Large intestine (tissue), 12 donors: ENCODE measurements around the gene SAMD4A. TPM values are rescaled to one million over a fixed set of nuclear protein-coding genes. Genes with fewer than 3 reads are reported as not detected.

ENCODE experiments used
- DNase-seq, 2 donors: peaks; one replicate each; pipeline versions ENCODE4 v3.0.0 to v3.0.0-alpha.2; 2013
- H3K27ac ChIP-seq: one replicate; pipeline ENCODE4 v1.5.1; 2013; ENCODE audit warnings: low read length
- H3K27me3 ChIP-seq: 2 replicates; pipeline ENCODE4 v1.6.1; 2013; ENCODE audit warnings: low read length; ENCODE audit not compliant: control insufficient read depth, insufficient read depth
- H3K36me3 ChIP-seq: 2 replicates; pipeline ENCODE4 v1.6.1; 2013; ENCODE audit warnings: low read length; ENCODE audit not compliant: control insufficient read depth, insufficient read depth
- H3K4me1 ChIP-seq: one replicate; pipeline ENCODE4 v1.6.1; 2013; ENCODE audit warnings: low read length; ENCODE audit not compliant: control insufficient read depth, insufficient read depth
- H3K4me3 ChIP-seq: one replicate; pipeline ENCODE4 v1.5.1; 2013; ENCODE audit warnings: low read length
- H3K9me3 ChIP-seq: one replicate; pipeline ENCODE4 v1.6.1; 2013; ENCODE audit warnings: mild to moderate bottlenecking, low read depth, low read length, moderate library complexity; ENCODE audit not compliant: control insufficient read depth
- WGBS: methylation state at CpG from one replicate; pipeline ENCODE4 v1.1.5; 2013; ENCODE audit warnings: low lambda C conversion rate; ENCODE audit not compliant: insufficient coverage; 5-methylcytosine and 5-hydroxymethylcytosine counted together
- long read RNA-seq, 11 donors: transcript quantifications; one replicate each; lab custom pipeline, GENCODE V29; 2026
- polyA plus RNA-seq: library from polyadenylated mRNA; unstranded; fragments of 120-200 nt; gene quantifications from one replicate; pipeline ENCODE4 v1.2.1, GENCODE V29; 2013

The SAMD4A gene, protein sequence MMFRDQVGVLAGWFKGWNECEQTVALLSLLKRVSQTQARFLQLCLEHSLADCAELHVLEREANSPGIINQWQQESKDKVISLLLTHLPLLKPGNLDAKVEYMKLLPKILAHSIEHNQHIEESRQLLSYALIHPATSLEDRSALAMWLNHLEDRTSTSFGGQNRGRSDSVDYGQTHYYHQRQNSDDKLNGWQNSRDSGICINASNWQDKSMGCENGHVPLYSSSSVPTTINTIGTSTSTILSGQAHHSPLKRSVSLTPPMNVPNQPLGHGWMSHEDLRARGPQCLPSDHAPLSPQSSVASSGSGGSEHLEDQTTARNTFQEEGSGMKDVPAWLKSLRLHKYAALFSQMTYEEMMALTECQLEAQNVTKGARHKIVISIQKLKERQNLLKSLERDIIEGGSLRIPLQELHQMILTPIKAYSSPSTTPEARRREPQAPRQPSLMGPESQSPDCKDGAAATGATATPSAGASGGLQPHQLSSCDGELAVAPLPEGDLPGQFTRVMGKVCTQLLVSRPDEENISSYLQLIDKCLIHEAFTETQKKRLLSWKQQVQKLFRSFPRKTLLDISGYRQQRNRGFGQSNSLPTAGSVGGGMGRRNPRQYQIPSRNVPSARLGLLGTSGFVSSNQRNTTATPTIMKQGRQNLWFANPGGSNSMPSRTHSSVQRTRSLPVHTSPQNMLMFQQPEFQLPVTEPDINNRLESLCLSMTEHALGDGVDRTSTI
- polyA plus RNA-seq, result 17.7 TPM
- long read RNA-seq, donor 1, full-length matches to known transcripts, result 1 of 1 reads
- long read RNA-seq, donor 1, partial matches to known transcripts, result 0 of 1 reads
- long read RNA-seq, donor 1, other reads (novel, unspliced or antisense), result 0 of 1 reads
- long read RNA-seq, donor 2, full-length matches to known transcripts, result 1 of 1 reads
- long read RNA-seq, donor 2, partial matches to known transcripts, result 0 of 1 reads
- long read RNA-seq, donor 2, other reads (novel, unspliced or antisense), result 0 of 1 reads
- long read RNA-seq, donor 3, result 0 reads
- long read RNA-seq, donor 4, result 0 reads
- long read RNA-seq, donor 5, result 0 reads
- long read RNA-seq, donor 6, partial matches to known transcripts, result 0 of 1 reads
- long read RNA-seq, donor 6, other reads (novel, unspliced or antisense), result 0 of 1 reads
- long read RNA-seq, donor 7, result 0 reads
- long read RNA-seq, donor 8, result 0 reads
- long read RNA-seq, donor 9, result 0 reads
- long read RNA-seq, donor 10, partial matches to known transcripts, result 0 of 2 reads
- long read RNA-seq, donor 10, other reads (novel, unspliced or antisense), result 0 of 2 reads
- long read RNA-seq, donor 11, result 0 reads

GRCh38 chr14:54566410-54567223, at the start of gene SAMD4A:
TSS of gene SAMD4A (plus strand) at chr14:54567128. CDS start at chr14:54567917, 789 bp downstream.
- DNase-seq, result peak; percentile 66 to 85
- H3K27ac ChIP-seq, result peak within 1 kb of the TSS; percentile 100
- no peaks in the 10 kb centered on the region for H3K9me3 ChIP-seq
- no peaks in the 10 kb centered on the region for H3K36me3 ChIP-seq
- H3K27me3 ChIP-seq, result no peaks in the 10 kb centered on the region
- WGBS, result no CpG with 5 or more reads among the region's 91 CpGs
- peak within 1 kb of the TSS; percentile 90 for H3K4me3 ChIP-seq
- H3K4me1 ChIP-seq, result no peaks in the 10 kb centered on the region

- no peaks in the 10 kb centered on the region for H3K27me3 ChIP-seq
- WGBS, result 100% methylated on average over 2 of the region's 4 CpGs
- no peaks in the 10 kb centered on the region for H3K4me1 ChIP-seq
- H3K36me3 ChIP-seq, result peaks cover 17% of the 10 kb centered on the region
- no peaks in the 10 kb centered on the region for H3K9me3 ChIP-seq
- DNase-seq, result no peak
- H3K27ac ChIP-seq, result no peak overlapping the region
- H3K4me3 ChIP-seq, result no peak overlapping the region
Measured at GRCh38 chr14:54524410-54524809, 42.5 kb upstream of the SAMD4A start.

GRCh38 chr14:54528973-54529372, 38.0 kb upstream of the SAMD4A start:
- H3K4me3 ChIP-seq, result no peak overlapping the region
- H3K4me1 ChIP-seq, result no peaks in the 10 kb centered on the region
- WGBS, result no CpG with 5 or more reads among the region's 2 CpGs
- peaks cover 13% of the 10 kb centered on the region for H3K36me3 ChIP-seq
- DNase-seq, result no peak
- H3K9me3 ChIP-seq, result no peaks in the 10 kb centered on the region
- no peak overlapping the region for H3K27ac ChIP-seq
- H3K27me3 ChIP-seq, result no peaks in the 10 kb centered on the region

GRCh38 chr14:54529811-54530210, 37.1 kb upstream of the SAMD4A start:
- WGBS, result 17% methylated on average over 1 of the region's 1 CpG
- DNase-seq, result peak in 1 of 2 donors; percentile 36
- no peaks in the 10 kb centered on the region for H3K9me3 ChIP-seq
- peaks cover 9% of the 10 kb centered on the region for H3K36me3 ChIP-seq
- no peaks in the 10 kb centered on the region for H3K4me1 ChIP-seq
- no peak overlapping the region for H3K27ac ChIP-seq
- no peaks in the 10 kb centered on the region for H3K27me3 ChIP-seq
- H3K4me3 ChIP-seq, result no peak overlapping the region

DNA sequence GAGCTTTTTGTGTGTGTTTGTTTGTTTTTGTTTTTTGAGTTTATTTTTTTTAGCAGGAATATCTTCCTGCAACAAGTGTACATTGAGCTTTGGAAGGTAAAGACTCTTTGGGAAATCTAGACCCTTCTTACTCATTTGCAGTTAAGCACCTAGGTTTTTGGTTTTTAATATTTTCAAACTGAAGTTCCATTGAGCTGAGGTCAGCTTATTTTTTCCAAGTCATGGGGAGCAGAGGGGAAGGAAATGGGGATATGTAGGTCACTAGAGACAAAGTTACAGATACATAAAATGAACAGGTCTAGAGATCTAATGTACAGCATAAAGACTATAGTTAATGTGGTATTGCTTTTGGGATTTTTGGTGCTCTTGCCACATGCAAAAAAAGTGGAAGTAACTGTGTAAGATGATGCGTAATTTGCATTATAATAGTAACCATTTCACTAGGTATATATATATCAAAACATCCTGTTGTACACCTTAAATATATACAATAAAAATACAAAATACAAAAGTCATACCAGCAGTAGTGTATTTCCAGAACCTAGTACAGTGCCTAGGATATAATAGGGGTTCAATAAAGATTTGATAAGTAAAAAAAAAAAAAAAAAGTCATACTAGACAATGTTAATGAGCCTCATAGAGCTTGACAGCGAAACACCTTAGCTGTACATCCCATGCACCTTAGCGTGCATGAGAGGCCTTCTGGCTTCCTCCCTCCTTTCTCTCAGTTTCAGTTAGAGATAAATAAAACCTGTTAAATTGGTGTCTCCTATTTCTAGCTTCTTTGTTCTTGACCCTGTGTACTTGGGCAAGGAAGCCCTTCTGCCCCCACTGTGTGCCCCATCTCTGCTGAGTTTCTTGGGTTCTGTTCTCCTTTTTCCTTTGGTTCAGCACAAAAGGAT, 34.6 kb upstream of the SAMD4A start:
- Histone ChIP-seq H3K4me1 (peaks cover 10% of the 10 kb centered on the region), H3K9me3 (no peaks in the 10 kb centered on the region), H3K36me3 (peaks cover 5% of the 10 kb centered on the region), H3K27ac (no peak overlapping the region), H3K4me3 (no peak overlapping the region), H3K27me3 (no peaks in the 10 kb centered on the region)
- WGBS, result 100% methylated on average over 1 of the region's 3 CpGs
- peak in 1 of 2 donors; percentile 26 for DNase-seq

DNA sequence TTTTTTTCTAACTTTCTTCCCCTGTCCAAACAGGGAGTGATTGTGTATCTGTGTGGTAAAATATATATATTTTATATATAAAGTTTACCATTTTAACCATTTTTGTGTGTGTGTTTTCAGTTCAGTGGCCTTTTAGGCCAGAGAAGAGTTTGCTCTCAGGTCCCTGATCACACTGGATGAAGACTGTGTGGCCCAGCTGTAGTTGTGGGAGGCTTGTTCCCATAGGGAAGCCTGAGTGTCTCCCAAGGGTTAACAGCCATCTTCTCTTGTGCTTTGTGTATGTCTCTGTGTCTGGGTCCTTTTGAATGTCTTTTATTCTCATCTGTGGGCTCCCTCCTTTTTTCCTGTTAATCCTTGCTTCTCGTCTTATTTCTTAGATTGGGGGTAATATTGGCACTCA, 33.8 kb upstream of the SAMD4A start:
- 86% methylated on average over 1 of the region's 1 CpG for WGBS
- peaks cover 13% of the 10 kb centered on the region for H3K4me1 ChIP-seq
- no peaks in the 10 kb centered on the region for H3K9me3 ChIP-seq
- H3K27ac ChIP-seq, result no peak overlapping the region
- H3K4me3 ChIP-seq, result no peak overlapping the region
- peaks cover 5% of the 10 kb centered on the region for H3K36me3 ChIP-seq
- no peak for DNase-seq
- no peaks in the 10 kb centered on the region for H3K27me3 ChIP-seq

GRCh38 chr14:54535126-54535525, 31.8 kb upstream of the SAMD4A start:
- Histone ChIP-seq H3K27me3 (no peaks in the 10 kb centered on the region), H3K4me1 (peaks cover 16% of the 10 kb centered on the region), H3K27ac (no peak overlapping the region), H3K36me3 (peaks cover 3% of the 10 kb centered on the region), H3K9me3 (no peaks in the 10 kb centered on the region), H3K4me3 (no peak overlapping the region)
- 100% methylated on average over 1 of the region's 1 CpG for WGBS
- no peak for DNase-seq

DNA sequence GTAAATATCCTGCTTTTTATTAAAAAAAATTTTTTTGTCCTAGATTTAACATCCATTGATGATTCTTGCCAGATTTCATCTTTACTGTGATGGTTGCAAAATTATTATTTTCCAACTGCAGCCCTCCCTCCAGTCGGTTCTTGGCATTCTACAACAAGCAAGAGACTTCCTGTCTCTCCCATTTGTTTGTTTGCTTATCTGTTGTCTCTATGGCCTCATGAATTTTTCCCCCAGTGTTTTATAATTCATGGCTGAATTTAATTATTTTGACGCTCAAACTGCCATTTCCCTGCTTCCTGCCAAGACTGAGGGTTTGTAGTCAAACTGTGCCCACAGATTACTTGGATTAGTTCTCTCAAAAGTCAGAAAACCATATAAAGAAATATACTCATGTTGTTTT, 31.3 kb upstream of the SAMD4A start:
- Histone ChIP-seq H3K27me3 (no peaks in the 10 kb centered on the region), H3K27ac (no peak overlapping the region), H3K36me3 (peaks cover 3% of the 10 kb centered on the region), H3K9me3 (no peaks in the 10 kb centered on the region), H3K4me1 (peaks cover 16% of the 10 kb centered on the region), H3K4me3 (no peak overlapping the region)
- WGBS, result 100% methylated on average over 1 of the region's 2 CpGs
- DNase-seq, result no peak

DNA sequence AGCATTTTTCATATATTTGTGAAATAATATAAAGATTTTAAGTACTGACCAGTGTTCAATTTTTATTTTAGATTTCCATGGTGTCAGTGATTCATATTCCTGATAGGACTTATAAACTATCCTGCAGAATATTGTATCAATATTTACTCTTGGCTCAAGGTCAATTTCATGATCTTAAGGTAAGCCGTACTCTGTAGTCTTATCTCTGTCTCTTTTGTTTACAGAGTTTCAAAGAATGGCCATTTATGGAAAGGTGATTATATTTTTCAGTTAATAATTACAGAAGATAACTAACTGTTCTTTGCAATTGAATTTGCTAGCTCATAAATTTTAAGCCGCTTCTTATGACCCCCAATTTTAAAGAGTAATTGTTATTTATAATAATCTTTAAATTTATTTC, 29.3 kb upstream of the SAMD4A start:
- H3K27me3 ChIP-seq, result no peaks in the 10 kb centered on the region
- DNase-seq, result peak; percentile 25 to 64
- no peak overlapping the region for H3K4me3 ChIP-seq
- peaks cover 3% of the 10 kb centered on the region for H3K36me3 ChIP-seq
- peaks cover 16% of the 10 kb centered on the region for H3K4me1 ChIP-seq
- 17% methylated on average over 1 of the region's 2 CpGs for WGBS
- H3K27ac ChIP-seq, result no peak overlapping the region
- no peaks in the 10 kb centered on the region for H3K9me3 ChIP-seq
